ENCODE results near the gene HERC4.

HERC4 gene

DNA sequence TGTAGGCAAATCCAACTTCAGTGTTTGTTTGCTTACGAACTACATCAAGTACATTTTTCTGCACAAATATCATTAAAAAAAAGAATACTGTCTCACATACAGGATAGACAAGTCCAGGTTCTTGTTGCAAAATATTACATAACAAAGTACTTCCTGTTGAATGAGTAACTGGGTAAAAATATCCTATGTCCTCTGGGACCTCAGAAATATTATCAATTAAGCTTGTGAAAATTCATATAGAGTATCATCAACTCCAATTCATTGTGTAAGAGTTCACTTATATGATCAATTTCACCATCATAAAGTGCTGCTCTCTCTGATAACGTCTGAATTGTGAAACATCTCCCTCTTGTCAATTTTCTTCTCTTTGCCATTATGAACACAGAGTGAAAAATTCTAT, 22.6 kb downstream of the HERC4 start:
- Histone ChIP-seq H3K27me3 (ENCODE audit: insufficient read depth, low read length) (no peaks in the 10 kb centered on the region), H3K36me3 (ENCODE audit: insufficient read depth, low read length) (no peaks in the 10 kb centered on the region), H3K4me3 (ENCODE audit: low read depth, low read length, poor library complexity, severe bottlenecking) (no peak overlapping the region), H3F3A (ENCODE audit: insufficient read depth, low read length) (no peaks in the 10 kb centered on the region), H3K27ac (ENCODE audit: low read depth, low read length, poor library complexity, severe bottlenecking) (no peak overlapping the region), H3K9ac (ENCODE audit: low read length) (no peak overlapping the region), H2AFZ (ENCODE audit: low read length) (no peak overlapping the region), H3K4me2 (ENCODE audit: low read length) (no peak overlapping the region), H3K79me2 (ENCODE audit: insufficient read depth, low read length) (no peaks in the 10 kb centered on the region), H3K4me1 (ENCODE audit: insufficient read depth, low read length, severe bottlenecking) (peaks cover 12% of the 10 kb centered on the region), H3K9me2 (ENCODE audit: low read depth, low read length) (no peaks in the 10 kb centered on the region), H3K9me3 (ENCODE audit: low read length) (no peaks in the 10 kb centered on the region), H4K20me1 (ENCODE audit: insufficient read depth, low read length) (no peaks in the 10 kb centered on the region)
- TF ChIP-seq, protein P1, sequence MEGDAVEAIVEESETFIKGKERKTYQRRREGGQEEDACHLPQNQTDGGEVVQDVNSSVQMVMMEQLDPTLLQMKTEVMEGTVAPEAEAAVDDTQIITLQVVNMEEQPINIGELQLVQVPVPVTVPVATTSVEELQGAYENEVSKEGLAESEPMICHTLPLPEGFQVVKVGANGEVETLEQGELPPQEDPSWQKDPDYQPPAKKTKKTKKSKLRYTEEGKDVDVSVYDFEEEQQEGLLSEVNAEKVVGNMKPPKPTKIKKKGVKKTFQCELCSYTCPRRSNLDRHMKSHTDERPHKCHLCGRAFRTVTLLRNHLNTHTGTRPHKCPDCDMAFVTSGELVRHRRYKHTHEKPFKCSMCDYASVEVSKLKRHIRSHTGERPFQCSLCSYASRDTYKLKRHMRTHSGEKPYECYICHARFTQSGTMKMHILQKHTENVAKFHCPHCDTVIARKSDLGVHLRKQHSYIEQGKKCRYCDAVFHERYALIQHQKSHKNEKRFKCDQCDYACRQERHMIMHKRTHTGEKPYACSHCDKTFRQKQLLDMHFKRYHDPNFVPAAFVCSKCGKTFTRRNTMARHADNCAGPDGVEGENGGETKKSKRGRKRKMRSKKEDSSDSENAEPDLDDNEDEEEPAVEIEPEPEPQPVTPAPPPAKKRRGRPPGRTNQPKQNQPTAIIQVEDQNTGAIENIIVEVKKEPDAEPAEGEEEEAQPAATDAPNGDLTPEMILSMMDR (IDR thresholded peaks at IDR 0.05; ENCODE audit: low read length), result no peak
- no peak for TF ChIP-seq EZH2 (IDR thresholded peaks at IDR 0.05; ENCODE audit: borderline replicate concordance, low read length)

DNA sequence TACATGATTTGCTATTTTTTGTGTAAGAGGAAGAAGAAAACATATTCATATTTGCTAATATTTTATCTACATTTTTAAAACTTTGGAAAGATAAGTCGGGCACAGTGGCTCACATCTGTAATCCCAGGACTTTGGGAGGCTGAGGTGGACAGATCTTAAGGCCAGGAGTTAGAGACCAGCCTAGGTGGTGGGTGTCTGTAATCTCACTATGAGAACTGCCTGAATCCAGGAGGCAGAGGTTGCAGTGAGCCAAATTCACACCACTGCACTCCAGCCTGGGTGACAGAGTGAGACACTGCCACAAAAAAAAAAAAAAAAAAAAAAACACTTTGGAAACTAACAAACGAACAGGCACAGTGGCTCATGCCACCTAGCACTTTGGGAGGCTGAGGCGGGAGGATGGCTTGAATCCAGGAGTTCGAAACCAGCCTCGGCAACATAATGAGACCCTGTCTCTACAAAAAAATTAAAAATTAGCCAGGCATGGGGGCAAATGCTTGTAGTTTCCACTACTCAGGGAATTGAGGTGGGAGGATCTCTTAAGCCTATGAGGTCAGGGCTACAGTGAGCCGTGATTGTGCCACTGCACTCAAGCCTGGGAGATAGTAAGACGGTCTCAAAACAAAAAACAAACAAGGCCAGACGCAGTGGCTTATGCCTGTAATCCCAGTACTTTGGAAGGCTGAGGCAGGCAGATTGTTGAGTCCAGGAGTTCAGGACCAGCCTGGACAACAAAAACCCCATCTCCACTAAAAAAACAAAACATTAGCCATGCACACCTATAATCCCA, 25.6 kb downstream of the HERC4 start:
- Histone ChIP-seq H3K27ac (ENCODE audit: low read depth, low read length, poor library complexity, severe bottlenecking) (no peak overlapping the region), H3K4me1 (ENCODE audit: insufficient read depth, low read length, severe bottlenecking) (peaks cover 25% of the 10 kb centered on the region)

DNA sequence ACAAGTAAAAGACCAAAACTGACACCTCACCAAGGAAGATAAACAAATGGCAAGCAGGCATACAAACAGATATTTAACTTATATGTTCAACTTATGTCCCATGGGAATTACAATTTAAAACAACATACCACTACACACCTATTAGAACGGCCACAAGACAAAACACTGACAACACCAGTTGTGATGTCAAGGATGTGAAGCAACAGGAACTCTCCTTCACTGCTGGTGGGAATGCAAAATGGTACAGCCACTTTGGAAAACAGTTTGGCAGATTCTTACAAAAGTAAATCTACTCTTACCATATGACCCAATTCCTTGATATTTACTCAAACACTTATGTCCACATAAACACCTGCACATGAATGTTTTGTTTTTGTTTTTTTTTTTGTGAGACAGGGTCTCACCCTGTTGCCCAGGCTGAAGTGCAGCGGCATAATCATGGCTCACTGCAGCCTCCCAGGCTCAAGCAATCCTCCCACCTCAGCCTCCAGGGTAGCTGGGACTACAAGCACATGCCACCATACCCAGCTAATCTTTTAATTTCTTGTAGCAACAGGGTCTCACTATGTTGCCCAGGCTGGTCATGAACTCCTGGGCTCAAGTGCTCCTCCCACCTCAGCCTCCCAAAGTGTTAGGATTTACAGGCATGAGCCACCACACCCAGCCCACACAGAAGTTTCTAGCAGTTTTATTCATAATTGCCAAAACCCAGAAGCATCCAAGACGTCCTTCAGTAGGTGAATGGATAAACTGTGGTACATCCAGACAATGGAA, 27.3 kb downstream of the HERC4 start:
- peak overlapping the region; percentile 18 for H3K27ac ChIP-seq (ENCODE audit: low read depth, low read length, poor library complexity, severe bottlenecking)
- peaks cover 4% of the 10 kb centered on the region; the same call in 1 of the 2 replicates for H3K36me3 ChIP-seq (ENCODE audit: insufficient read depth, low read length)
- no peaks in the 10 kb centered on the region for H3F3A ChIP-seq (ENCODE audit: insufficient read depth, low read length)
- H3K9ac ChIP-seq (ENCODE audit: low read length), result no peak overlapping the region
- H3K4me1 ChIP-seq (ENCODE audit: insufficient read depth, low read length, severe bottlenecking), result peaks cover 25% of the 10 kb centered on the region
- H3K4me2 ChIP-seq (ENCODE audit: low read length), result no peak overlapping the region; the same call in 1 of the 2 replicates
- no peaks in the 10 kb centered on the region for H3K9me3 ChIP-seq (ENCODE audit: low read length)
- no peak overlapping the region for H2AFZ ChIP-seq (ENCODE audit: low read length)
- no peak overlapping the region for H3K4me3 ChIP-seq (ENCODE audit: low read depth, low read length, poor library complexity, severe bottlenecking)
- no peaks in the 10 kb centered on the region for H3K9me2 ChIP-seq (ENCODE audit: low read depth, low read length)
- no peaks in the 10 kb centered on the region for H3K27me3 ChIP-seq (ENCODE audit: insufficient read depth, low read length)
- TF ChIP-seq, protein P1 (IDR thresholded peaks at IDR 0.05; ENCODE audit: low read length), result no peak
- TF ChIP-seq EZH2 (IDR thresholded peaks at IDR 0.05; ENCODE audit: borderline replicate concordance, low read length), result no peak
- H4K20me1 ChIP-seq (ENCODE audit: insufficient read depth, low read length), result no peaks in the 10 kb centered on the region
- H3K79me2 ChIP-seq (ENCODE audit: insufficient read depth, low read length), result 0 out of 2 replicates have a peak, but pooled peaks cover 9% of the 10 kb centered on the region

More for the DNA sequence above, 25.6 kb downstream of the HERC4 start:
- Histone ChIP-seq H3F3A (ENCODE audit: insufficient read depth, low read length) (no peaks in the 10 kb centered on the region), H3K4me2 (ENCODE audit: low read length) (no peak overlapping the region), H3K4me3 (ENCODE audit: low read depth, low read length, poor library complexity, severe bottlenecking) (no peak overlapping the region), H3K9ac (ENCODE audit: low read length) (no peak overlapping the region), H3K27me3 (ENCODE audit: insufficient read depth, low read length) (no peaks in the 10 kb centered on the region), H3K36me3 (ENCODE audit: insufficient read depth, low read length) (no peaks in the 10 kb centered on the region), H3K79me2 (ENCODE audit: insufficient read depth, low read length) (0 out of 2 replicates have a peak, but pooled peaks cover 9% of the 10 kb centered on the region), H2AFZ (ENCODE audit: low read length) (no peak overlapping the region), H4K20me1 (ENCODE audit: insufficient read depth, low read length) (no peaks in the 10 kb centered on the region), H3K9me3 (ENCODE audit: low read length) (no peaks in the 10 kb centered on the region), H3K9me2 (ENCODE audit: low read depth, low read length) (no peaks in the 10 kb centered on the region)
- TF ChIP-seq, protein P1 (IDR thresholded peaks at IDR 0.05; ENCODE audit: low read length), result no peak
- no peak for TF ChIP-seq EZH2 (IDR thresholded peaks at IDR 0.05; ENCODE audit: borderline replicate concordance, low read length)
